Thymus (tissue), 11 donors: ENCODE results near the gene TLX2. TPM values are rescaled to one million over a fixed set of nuclear protein-coding genes. Genes with fewer than 3 reads are reported as not detected.

Source experiments
- DNase-seq, 9 donors: peaks; one replicate each; pipeline ENCODE4 v3.0.0-alpha.2; 2013; ENCODE audit warnings: low spot score in 9 of 9, low read depth in 6 of 9, missing footprints in 1 of 9
- H3K27ac ChIP-seq, 2 donors: one replicate each; pipeline ENCODE4 v1.5.1; 2013; ENCODE audit warnings: control low read depth in 1 of 2, low read depth in 1 of 2, low read length in 1 of 2, mild to moderate bottlenecking in 1 of 2, moderate library complexity in 1 of 2
- H3K27me3 ChIP-seq, 2 donors: one replicate each; pipeline ENCODE4 v1.5.1; 2013; ENCODE audit warnings: low read length in 1 of 2; ENCODE audit not compliant: control insufficient read depth in 2 of 2, insufficient read depth in 1 of 2
- H3K36me3 ChIP-seq, 2 donors: one replicate each; pipeline ENCODE4 v1.5.1; 2013; ENCODE audit warnings: low read length in 1 of 2, mild to moderate bottlenecking in 1 of 2, moderate library complexity in 1 of 2; ENCODE audit not compliant: control insufficient read depth in 2 of 2, insufficient read depth in 2 of 2
- H3K4me1 ChIP-seq, 2 donors: one replicate each; pipeline ENCODE4 v1.5.1; 2013; ENCODE audit warnings: low read length in 2 of 2; ENCODE audit not compliant: control insufficient read depth in 2 of 2, insufficient read depth in 2 of 2
- H3K4me3 ChIP-seq, 2 donors: one replicate each; pipeline ENCODE4 v1.5.1; 2013; ENCODE audit warnings: low read length in 2 of 2, control low read depth in 1 of 2, mild to moderate bottlenecking in 1 of 2
- H3K9me3 ChIP-seq, 2 donors: one replicate each; pipeline ENCODE4 v1.5.1; 2013; ENCODE audit warnings: low read length in 1 of 2, mild to moderate bottlenecking in 1 of 2; ENCODE audit not compliant: control insufficient read depth in 2 of 2, insufficient read depth in 1 of 2
- WGBS: extraction: QIAGEN DNeasy Blood & Tissue Kit; methylation state at CpG from one replicate; pipeline ENCODE4 v1.1.7; 2013; 5-methylcytosine and 5-hydroxymethylcytosine counted together
- polyA plus RNA-seq: library from polyadenylated mRNA; stranded (reverse); fragments of 200-250 nt; gene quantifications from one replicate; pipeline ENCODE4 v1.2.3, GENCODE V29; 2013
- total RNA-seq: library from RNA; stranded (reverse); fragments of 120-200 nt; gene quantifications from one replicate; pipeline ENCODE4 v1.2.4, GENCODE V29; 2013
- donor health status: healthy.

The TLX2 gene
- total and polyA plus RNA-seq, 2 donors, result 0.11 to 0.19 TPM

- Histone ChIP-seq H3K27ac (no peak overlapping the region), H3K9me3 (peaks cover 0 to 21% of the 10 kb centered on the region in 2 donors), H3K4me1 (peaks cover 13 to 32% of the 10 kb centered on the region in 2 donors), H3K4me3 (peak overlapping the region in 1 of 2 donors; percentile 50), H3K27me3 (peaks cover 60 to 96% of the 10 kb centered on the region in 2 donors), H3K36me3 (no peaks in the 10 kb centered on the region)
- WGBS, result 75% methylated on average over 13 of the region's 13 CpGs
- no peak for DNase-seq
Measured at GRCh38 chr2:74516650-74517049, 2.4 kb downstream of the TLX2 start.

- H3K9me3 ChIP-seq, result peaks cover 3 to 7% of the 10 kb centered on the region in 2 donors
- no peak overlapping the region for H3K27ac ChIP-seq
- H3K4me1 ChIP-seq, result peaks cover 0 to 3% of the 10 kb centered on the region in 2 donors
- H3K27me3 ChIP-seq, result peaks cover 11 to 48% of the 10 kb centered on the region in 2 donors
- DNase-seq, result no peak
- peaks cover 13 to 19% of the 10 kb centered on the region in 2 donors for H3K36me3 ChIP-seq
- no peak overlapping the region for H3K4me3 ChIP-seq
- 94% methylated on average over 3 of the region's 3 CpGs for WGBS
Measured at GRCh38 chr2:74522516-74522915, 8.3 kb downstream of the TLX2 start.

- WGBS, result 96% methylated on average over 9 of the region's 9 CpGs
- no peak for DNase-seq
- Histone ChIP-seq H3K9me3 (peaks cover 3 to 7% of the 10 kb centered on the region in 2 donors), H3K4me1 (peaks cover 11 to 16% of the 10 kb centered on the region in 2 donors), H3K4me3 (no peak overlapping the region), H3K27ac (no peak overlapping the region), H3K27me3 (peaks cover 6 to 34% of the 10 kb centered on the region in 2 donors), H3K36me3 (peaks cover 20 to 28% of the 10 kb centered on the region in 2 donors)
Measured at GRCh38 chr2:74524005-74524404, 9.8 kb downstream of the TLX2 start.

- Histone ChIP-seq H3K27me3 (peaks cover 0 to 24% of the 10 kb centered on the region in 2 donors), H3K4me1 (peaks cover 11 to 17% of the 10 kb centered on the region in 2 donors), H3K4me3 (no peak overlapping the region), H3K36me3 (peaks cover 20 to 28% of the 10 kb centered on the region in 2 donors), H3K9me3 (peaks cover 3 to 7% of the 10 kb centered on the region in 2 donors), H3K27ac (no peak overlapping the region)
- WGBS, result 98% methylated on average over 10 of the region's 10 CpGs
- no peak for DNase-seq
Measured at GRCh38 chr2:74524955-74525716, 10.9 kb downstream of the TLX2 start.

GRCh38 chr2:74525717-74526648, 11.7 kb downstream of the TLX2 start, which contains the start of gene DQX1:
Gene DQX1, minus strand, starts transcription at chr2:74526231. Its CDS starts 502 bp downstream, at chr2:74525729.
- Histone ChIP-seq H3K27ac (no peak within 1 kb of the TSS), H3K36me3 (peaks cover 22 to 28% of the 10 kb centered on the region in 2 donors), H3K27me3 (peaks cover 0 to 16% of the 10 kb centered on the region in 2 donors), H3K4me3 (no peak within 1 kb of the TSS), H3K9me3 (peaks cover 3 to 7% of the 10 kb centered on the region in 2 donors), H3K4me1 (peaks cover 16 to 24% of the 10 kb centered on the region in 2 donors)
- 91% methylated on average over 11 of the region's 11 CpGs for WGBS
- peak in 1 of 9 donors; percentile 56 for DNase-seq

- peaks cover 0 to 10% of the 10 kb centered on the region in 2 donors for H3K27me3 ChIP-seq
- 98% methylated on average over 11 of the region's 11 CpGs for WGBS
- H3K4me3 ChIP-seq, result no peak overlapping the region
- H3K9me3 ChIP-seq, result peaks cover 3 to 7% of the 10 kb centered on the region in 2 donors
- peaks cover 29 to 32% of the 10 kb centered on the region in 2 donors for H3K36me3 ChIP-seq
- no peak for DNase-seq
- peaks cover 21 to 31% of the 10 kb centered on the region in 2 donors for H3K4me1 ChIP-seq
- H3K27ac ChIP-seq, result no peak overlapping the region
Measured at GRCh38 chr2:74526649-74527230, 12.5 kb downstream of the TLX2 start.

GRCh38 chr2:74527741-74528140, 13.5 kb downstream of the TLX2 start:
- Histone ChIP-seq H3K27ac (no peak overlapping the region), H3K9me3 (peaks cover 3 to 7% of the 10 kb centered on the region in 2 donors), H3K4me1 (peaks cover 21 to 31% of the 10 kb centered on the region in 2 donors), H3K36me3 (peaks cover 34 to 37% of the 10 kb centered on the region in 2 donors), H3K27me3 (peaks cover 0 to 5% of the 10 kb centered on the region in 2 donors), H3K4me3 (no peak overlapping the region)
- WGBS, result 96% methylated on average over 9 of the region's 9 CpGs
- no peak for DNase-seq

GRCh38 chr2:74528600-74529356, 14.5 kb downstream of the TLX2 start:
- peaks cover 3 to 7% of the 10 kb centered on the region in 2 donors for H3K9me3 ChIP-seq
- peaks cover 21 to 31% of the 10 kb centered on the region in 2 donors for H3K4me1 ChIP-seq
- peaks cover 41 to 47% of the 10 kb centered on the region in 2 donors for H3K36me3 ChIP-seq
- peak in 1 of 9 donors; percentile 28 for DNase-seq
- 21% methylated on average over 29 of the region's 29 CpGs for WGBS
- H3K4me3 ChIP-seq, result peak overlapping the region; percentile 80 to 97
- peak overlapping the region; percentile 88 to 93 for H3K27ac ChIP-seq
- H3K27me3 ChIP-seq, result no peaks in the 10 kb centered on the region
